ENCODE results near the gene ITPRIPL1. TPM values are rescaled to one million over a fixed set of nuclear protein-coding genes. Genes with fewer than 3 reads are reported as not detected.

Gene ITPRIPL1
- total RNA-seq, 2 donors from 2014 or later: 0.44 to 1.5 TPM

- no peak for DNase-seq (ENCODE audit: low spot score)
- Histone ChIP-seq H3K9me3 (no peaks in the 10 kb centered on the region), H3K4me1 (peaks cover 0 to 15% of the 10 kb centered on the region in 2 donors), H3K27ac (no peak overlapping the region), H3K4me3 (no peak overlapping the region), H3K36me3 (no peaks in the 10 kb centered on the region), H3K27me3 (no peaks in the 10 kb centered on the region)
- TF ChIP-seq CTCF (IDR thresholded peaks at IDR 0.05): no peak
Observed at GRCh38 chr2:96329874-96330273, 4.8 kb downstream of the ITPRIPL1 start.

- Histone ChIP-seq H3K4me1 (peaks cover 0 to 11% of the 10 kb centered on the region in 2 donors), H3K27me3 (no peaks in the 10 kb centered on the region), H3K27ac (no peak overlapping the region), H3K36me3 (no peaks in the 10 kb centered on the region), H3K4me3 (no peak overlapping the region), H3K9me3 (no peaks in the 10 kb centered on the region)
- TF ChIP-seq CTCF (IDR thresholded peaks at IDR 0.05): no peak
- DNase-seq (ENCODE audit: low spot score): no peak
Observed at GRCh38 chr2:96330407-96330806, 5.3 kb downstream of the ITPRIPL1 start.

GRCh38 chr2:96333708-96334107 lies 8.6 kb downstream of the ITPRIPL1 start:
- no peak for TF ChIP-seq CTCF (IDR thresholded peaks at IDR 0.05)
- no peaks in the 10 kb centered on the region for H3K27me3 ChIP-seq
- no peaks in the 10 kb centered on the region for H3K9me3 ChIP-seq
- H3K27ac ChIP-seq: no peak overlapping the region
- no peaks in the 10 kb centered on the region for H3K36me3 ChIP-seq
- H3K4me3 ChIP-seq: no peak overlapping the region
- H3K4me1 ChIP-seq: peaks cover 0 to 8% of the 10 kb centered on the region in 2 donors
- no peak for DNase-seq (ENCODE audit: low spot score)

- TF ChIP-seq CTCF (IDR thresholded peaks at IDR 0.05): no peak
- DNase-seq (ENCODE audit: low spot score): no peak
- H3K4me1 ChIP-seq: peaks cover 0 to 8% of the 10 kb centered on the region in 2 donors
- H3K36me3 ChIP-seq: no peaks in the 10 kb centered on the region
- peak overlapping the region; percentile 58 to 68 for H3K4me3 ChIP-seq
- no peaks in the 10 kb centered on the region for H3K27me3 ChIP-seq
- peak overlapping the region; percentile 88 to 91 for H3K27ac ChIP-seq
- no peaks in the 10 kb centered on the region for H3K9me3 ChIP-seq
Observed at GRCh38 chr2:96336104-96336775, 11.1 kb downstream of the ITPRIPL1 start.

- Histone ChIP-seq H3K4me1 (peaks cover 0 to 8% of the 10 kb centered on the region in 2 donors), H3K27ac (no peak overlapping the region), H3K9me3 (no peaks in the 10 kb centered on the region), H3K27me3 (no peaks in the 10 kb centered on the region), H3K4me3 (no peak overlapping the region), H3K36me3 (no peaks in the 10 kb centered on the region)
- TF ChIP-seq CTCF (IDR thresholded peaks at IDR 0.05): no peak
- DNase-seq (ENCODE audit: low spot score): no peak
Observed at GRCh38 chr2:96336873-96337272, 11.8 kb downstream of the ITPRIPL1 start.
